ENCODE results near the gene HHIPL1.

Gene HHIPL1

DNA sequence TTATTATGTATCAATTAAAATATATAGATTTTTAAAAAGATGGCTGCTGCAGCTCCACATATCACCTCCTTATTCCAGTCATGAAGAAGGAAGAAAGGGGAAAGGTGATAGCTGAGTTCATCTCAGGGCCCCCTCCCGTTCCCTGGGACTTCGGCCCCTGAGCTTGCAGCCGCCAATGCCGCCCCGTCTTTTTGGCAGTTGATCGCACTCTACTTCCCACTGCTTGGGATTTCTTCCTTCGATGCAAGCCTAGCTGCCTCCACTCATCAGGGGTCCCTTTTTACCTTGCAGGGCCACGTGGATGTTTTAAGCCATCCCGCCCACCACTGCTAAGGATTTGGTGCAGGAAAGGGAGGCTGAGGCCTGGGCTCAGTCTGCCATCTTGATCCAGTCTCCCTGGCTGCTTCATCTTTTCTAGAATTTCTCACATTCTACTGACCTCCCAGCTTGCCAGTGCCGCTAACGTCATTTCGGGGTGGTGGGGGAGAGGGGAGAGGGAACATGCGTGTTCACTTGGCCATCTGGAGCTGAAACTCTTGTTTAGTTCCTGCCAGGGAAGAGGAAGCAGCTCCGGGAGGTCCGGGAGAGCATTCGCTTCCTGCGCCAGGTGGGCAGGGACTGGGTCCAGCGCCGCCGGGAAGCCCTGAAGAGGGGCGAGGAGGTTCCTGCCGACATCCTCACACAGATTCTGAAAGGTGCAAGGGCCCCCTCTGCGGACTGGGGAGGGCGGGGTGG is 70.5 kb downstream of the HHIPL1 start:
- no peak for TF ChIP-seq ZFX (IDR thresholded peaks at IDR 0.05; ENCODE audit: borderline replicate concordance)
- TF ChIP-seq, protein P1, sequence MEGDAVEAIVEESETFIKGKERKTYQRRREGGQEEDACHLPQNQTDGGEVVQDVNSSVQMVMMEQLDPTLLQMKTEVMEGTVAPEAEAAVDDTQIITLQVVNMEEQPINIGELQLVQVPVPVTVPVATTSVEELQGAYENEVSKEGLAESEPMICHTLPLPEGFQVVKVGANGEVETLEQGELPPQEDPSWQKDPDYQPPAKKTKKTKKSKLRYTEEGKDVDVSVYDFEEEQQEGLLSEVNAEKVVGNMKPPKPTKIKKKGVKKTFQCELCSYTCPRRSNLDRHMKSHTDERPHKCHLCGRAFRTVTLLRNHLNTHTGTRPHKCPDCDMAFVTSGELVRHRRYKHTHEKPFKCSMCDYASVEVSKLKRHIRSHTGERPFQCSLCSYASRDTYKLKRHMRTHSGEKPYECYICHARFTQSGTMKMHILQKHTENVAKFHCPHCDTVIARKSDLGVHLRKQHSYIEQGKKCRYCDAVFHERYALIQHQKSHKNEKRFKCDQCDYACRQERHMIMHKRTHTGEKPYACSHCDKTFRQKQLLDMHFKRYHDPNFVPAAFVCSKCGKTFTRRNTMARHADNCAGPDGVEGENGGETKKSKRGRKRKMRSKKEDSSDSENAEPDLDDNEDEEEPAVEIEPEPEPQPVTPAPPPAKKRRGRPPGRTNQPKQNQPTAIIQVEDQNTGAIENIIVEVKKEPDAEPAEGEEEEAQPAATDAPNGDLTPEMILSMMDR (IDR thresholded peaks at IDR 0.05), result no peak
- no peak overlapping the region for H3K27ac ChIP-seq

DNA sequence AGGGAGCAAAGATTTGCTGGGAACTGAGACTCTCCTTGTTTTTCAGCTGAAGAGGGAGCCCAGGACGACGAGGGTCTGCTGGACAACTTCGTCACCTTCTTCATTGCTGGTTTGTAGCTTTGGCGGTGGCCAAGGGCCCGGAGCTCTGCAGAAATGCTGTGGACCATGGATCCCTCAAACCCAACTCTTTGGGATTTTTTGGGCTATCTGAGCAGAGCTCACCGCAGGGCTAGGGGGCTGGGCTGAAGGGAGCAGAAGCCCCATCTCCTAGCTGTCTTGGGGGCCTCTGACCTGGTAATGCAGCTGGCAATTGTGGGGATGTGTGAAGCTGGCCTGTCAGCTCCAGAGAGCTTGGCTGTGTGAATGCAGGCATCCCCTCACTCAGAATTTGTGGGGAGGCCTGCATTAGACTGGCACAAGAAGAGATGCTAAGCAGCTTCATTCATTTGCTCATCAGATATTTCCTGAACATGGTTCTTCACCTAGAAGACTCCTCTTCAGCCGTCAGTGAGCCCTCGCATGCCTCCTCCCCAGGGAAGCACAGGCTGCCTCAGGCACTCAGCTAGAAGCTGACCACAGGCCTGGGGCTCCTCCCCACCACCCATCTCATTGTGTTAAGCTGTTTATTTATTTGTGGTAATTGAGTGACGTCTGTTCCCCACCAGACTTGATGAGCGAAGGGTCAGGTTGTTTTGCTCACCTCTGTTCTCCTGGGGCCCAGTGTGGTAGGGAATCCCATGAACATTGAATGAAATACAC is 71.3 kb downstream of the HHIPL1 start:
- no peak overlapping the region for H3K27ac ChIP-seq
- TF ChIP-seq, protein P1 (IDR thresholded peaks at IDR 0.05), result no peak
- TF ChIP-seq ZFX (IDR thresholded peaks at IDR 0.05; ENCODE audit: borderline replicate concordance), result no peak

DNA sequence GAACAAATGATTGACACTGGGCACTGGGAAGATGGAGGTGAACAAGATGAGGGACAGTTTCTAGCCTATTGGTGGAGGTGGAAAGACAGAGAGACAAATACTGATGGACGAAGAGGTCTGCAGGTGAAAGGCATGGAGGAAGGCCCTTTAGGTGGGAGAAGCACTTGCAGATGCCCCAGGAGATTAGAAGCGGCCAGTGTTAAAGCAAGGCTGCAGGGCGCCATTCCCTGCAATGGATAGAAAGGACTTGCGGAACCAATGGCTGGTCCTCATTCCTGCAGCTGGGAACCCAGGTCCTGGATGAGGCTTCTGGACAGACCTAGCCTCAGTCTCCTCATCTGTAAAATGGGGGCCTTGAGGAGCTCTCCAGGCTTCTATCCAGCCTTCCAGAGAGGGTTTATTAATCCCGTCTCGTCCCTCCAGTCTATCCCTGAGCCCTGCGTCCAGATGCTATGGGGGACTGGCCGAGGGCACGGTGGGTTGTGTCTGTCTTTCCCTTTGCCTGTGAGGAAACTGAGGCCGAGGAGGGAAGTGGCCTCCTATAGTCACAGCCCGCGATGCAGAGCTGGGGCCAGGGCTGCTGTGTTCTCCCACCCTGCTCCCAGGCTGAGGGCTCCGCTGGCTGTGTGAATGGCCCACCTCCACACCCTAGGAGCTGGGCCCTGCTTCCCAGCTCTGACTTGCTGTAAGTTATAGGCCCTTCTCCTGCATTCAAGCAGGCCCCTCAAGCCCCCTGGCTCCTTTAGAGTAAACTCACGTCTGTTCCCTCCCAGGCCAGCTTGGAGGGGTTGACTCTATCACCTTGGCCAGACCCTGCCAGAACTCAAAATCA is 72.1 kb downstream of the HHIPL1 start:
- no peak overlapping the region for H3K27ac ChIP-seq
- TF ChIP-seq ZFX (IDR thresholded peaks at IDR 0.05; ENCODE audit: borderline replicate concordance), result no peak
- TF ChIP-seq, protein P1 (IDR thresholded peaks at IDR 0.05), result no peak

DNA sequence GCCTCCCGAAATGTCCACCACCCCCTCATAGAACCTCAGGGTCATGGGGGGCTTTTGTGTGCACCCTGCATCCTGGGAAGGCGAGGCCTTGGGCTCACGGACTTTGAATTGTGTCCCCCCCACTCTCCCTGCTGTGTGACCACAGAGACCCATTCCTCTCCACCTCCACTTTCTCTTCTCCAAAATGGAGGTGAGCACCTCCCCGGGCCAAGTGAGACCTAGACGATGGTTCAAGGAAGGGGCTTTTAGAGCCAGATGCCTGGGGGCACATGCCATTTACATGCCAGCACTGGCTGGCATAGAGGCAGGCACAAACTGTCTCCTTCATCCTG is 72.7 kb downstream of the HHIPL1 start:
- TF ChIP-seq ZFX (IDR thresholded peaks at IDR 0.05; ENCODE audit: borderline replicate concordance), result no peak
- no peak overlapping the region for H3K27ac ChIP-seq

DNA sequence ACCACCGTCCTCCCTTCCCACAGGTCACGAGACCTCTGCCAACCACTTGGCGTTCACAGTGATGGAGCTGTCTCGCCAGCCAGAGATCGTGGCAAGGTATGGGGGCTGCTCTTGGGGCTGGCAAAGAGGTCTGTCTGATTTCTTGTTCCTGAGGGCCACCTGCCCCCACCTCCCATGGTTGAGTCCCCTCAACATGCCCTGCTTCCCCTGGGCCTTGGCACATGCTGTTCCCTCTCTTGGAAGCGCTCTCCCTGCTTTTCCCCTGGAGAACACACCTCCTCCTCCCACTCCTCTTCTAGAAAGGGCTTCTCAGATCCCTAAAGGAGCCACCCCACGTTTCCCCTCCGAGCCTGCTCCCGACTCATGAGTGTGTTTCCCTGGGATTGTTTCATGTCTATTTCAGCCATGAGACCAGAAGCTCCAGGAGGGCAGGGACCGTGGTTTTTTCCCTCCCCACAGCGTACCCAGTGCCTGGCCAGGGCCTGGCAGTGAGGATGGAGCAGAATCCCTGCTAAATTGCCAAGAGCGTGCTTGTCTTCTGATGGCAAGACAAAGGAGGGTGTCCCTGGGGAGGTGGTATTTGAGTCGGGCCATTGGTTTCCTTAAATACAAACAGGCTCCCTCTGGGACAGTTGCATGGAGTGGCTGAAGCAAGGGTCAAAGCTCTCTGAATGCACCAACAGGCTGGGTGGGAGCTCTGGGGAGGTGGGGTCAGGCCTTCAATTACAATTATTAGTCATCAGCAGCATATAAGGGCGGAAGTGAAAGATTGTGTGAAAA is 73.3 kb downstream of the HHIPL1 start:
- TF ChIP-seq ZFX (IDR thresholded peaks at IDR 0.05; ENCODE audit: borderline replicate concordance), result no peak
- TF ChIP-seq, protein P1 (IDR thresholded peaks at IDR 0.05), result no peak
- H3K27ac ChIP-seq, result no peak overlapping the region

DNA sequence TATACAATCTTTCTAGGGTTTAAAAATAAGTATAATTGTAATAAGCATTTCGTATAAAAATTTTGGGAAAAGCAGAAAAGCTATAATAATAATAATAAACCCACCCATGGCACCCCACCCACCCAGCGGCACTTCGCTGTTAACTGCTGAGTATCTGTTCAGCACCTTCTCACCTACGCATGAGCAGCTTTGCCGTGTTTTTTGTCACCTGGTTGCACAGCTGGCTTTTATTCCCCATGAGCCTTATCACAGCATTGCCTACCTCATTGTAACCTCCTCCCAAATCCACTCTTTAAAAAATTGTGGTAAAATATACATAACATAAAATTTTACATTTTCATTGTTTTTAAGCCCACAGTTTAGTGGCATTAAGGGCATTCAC is 73.9 kb downstream of the HHIPL1 start:
- H3K27ac ChIP-seq, result no peak overlapping the region
- TF ChIP-seq, protein P1 (IDR thresholded peaks at IDR 0.05), result no peak
- TF ChIP-seq ZFX (IDR thresholded peaks at IDR 0.05; ENCODE audit: borderline replicate concordance), result no peak
